Endometrial microvascular endothelial cells (primary cell): ENCODE measurements around the gene TTLL5. TPM values are rescaled to one million over a fixed set of nuclear protein-coding genes. Genes with fewer than 3 reads are reported as not detected.

Experiments
- in situ Hi-C: cut with HindIII; loops from 2 replicates; pipeline ENCODE4 v1.10.0; 2017; ENCODE audit warnings: low sequenced_read_pairs, low pct_unique_long_range_greater_than_20kb; ENCODE audit errors: inconsistent ontology term
- total RNA-seq: library from RNA; depleted of rRNA; stranded (reverse); fragments of >200 nt; gene quantifications from one replicate; pipeline ENCODE4 v1.2.3, GENCODE V29; 2015; ENCODE audit errors: inconsistent ontology term

Gene TTLL5
- total RNA-seq = 53.8 TPM

- in situ Hi-C loops = no loop called here
Observed at GRCh38 chr14:75660630-75661498, at the start of gene TTLL5, which contains the start of gene ERG28. TSS of gene TTLL5 (plus strand) at chr14:75661246. CDS start at chr14:75663150, 1,904 bp downstream. TSS of gene ERG28 (minus strand) at chr14:75660876. CDS start at chr14:75657502, 3,374 bp downstream.

DNA sequence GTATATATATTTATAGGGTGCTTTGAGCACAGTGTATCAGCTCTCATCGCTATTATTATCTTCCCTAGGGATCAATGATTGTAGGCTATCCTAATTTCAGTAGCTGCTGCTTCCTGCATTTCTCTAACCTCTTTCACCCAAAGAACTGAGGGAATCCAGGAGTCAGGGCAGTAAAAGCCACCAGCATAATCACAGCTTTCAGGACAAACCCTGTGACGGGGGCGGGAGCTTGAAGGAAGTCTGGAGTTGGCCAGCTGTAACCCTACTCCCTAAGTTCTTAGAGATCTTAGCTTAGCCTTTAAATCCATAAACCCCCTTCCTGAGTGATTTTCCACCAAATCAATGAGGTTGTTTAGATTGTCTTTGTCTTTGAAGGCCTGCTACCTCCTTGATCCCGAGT, 48.9 kb upstream of the TTLL5 start:
- in situ Hi-C loops = no loop called here

- in situ Hi-C loops = no loop called here
Observed at GRCh38 chr14:75614179-75614578, 46.9 kb upstream of the TTLL5 start.

DNA sequence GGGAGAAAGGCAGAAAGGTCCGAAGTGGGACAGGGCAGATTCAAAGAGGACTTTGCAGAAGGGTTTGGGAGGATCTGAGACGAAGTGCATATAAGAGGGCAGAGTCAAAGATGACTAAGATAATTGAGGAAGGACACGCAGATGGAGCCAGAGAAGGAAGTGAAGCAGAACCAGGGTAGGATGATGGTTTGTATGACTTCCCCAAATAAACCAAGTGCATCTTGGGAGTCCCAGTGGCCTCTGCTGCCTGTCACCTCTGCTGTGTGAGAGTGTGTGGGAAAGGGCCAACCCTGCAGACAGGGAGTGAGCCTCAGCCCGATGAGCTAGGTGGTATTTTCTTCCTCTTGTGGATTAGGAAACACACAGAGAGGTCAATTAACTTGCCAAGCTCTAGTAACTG, 45.8 kb upstream of the TTLL5 start:
- in situ Hi-C loops = no loop called here

DNA sequence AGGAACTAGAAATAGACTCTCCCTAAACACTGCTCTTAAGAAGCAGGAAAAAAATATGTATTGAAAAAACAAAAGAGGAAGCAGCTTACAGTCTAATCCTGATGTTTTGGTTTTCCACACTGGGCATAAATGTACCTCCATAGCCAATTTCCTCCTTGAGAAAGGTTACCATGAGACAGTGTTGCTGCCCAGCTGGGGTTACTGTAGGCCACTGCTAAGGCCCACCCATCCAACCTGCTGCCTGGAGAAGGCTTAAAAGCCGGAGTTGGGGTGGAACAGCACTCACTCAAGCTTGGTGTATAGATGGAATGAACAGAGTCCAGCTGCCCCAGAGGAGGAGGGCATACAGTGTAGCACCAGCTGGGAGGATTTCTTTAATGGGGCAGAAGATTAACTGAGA, 41.5 kb upstream of the TTLL5 start:
- in situ Hi-C loops = no loop called here

DNA sequence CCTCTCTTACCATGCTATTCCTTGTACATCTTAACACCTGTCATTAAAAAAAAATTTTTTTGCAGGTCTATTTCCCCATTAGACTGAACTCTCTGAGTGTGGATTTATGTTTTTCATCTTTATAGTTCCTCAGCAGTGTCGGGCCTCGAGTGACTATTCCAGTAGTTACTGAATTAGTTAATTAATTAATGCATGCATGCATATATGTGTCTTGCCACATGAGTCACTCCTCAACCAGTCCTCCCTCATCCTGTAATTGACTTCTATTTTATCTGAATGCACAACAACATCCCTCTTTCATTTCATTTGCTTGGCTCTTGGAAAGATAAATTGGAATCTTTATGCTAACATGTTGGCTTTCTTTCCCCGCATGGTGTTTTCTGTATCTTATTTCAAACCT, 36.0 kb upstream of the TTLL5 start:
- in situ Hi-C loops = no loop called here

DNA sequence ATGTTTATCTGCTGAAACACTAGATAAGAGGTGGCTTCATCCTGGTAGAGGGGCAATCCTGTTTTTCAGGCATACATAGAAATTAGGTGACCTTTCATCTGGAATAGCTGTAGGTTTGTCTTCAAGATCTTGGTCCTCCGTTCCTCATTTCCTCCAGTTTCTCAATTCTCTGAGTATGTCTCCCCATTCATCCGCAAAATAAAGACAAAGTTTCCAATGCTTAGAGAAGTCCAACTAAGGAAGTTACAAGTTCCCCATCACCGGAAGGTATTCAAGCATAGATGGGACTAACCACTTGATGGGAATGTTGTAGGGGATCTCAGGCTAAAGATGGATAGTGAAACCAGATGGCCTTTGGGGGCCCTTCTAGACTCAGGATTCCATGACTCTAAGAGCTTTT, 34.6 kb upstream of the TTLL5 start:
- in situ Hi-C loops = no loop called here

GRCh38 chr14:75626863-75627262, 34.2 kb upstream of the TTLL5 start:
- in situ Hi-C loops = no loop called here

DNA sequence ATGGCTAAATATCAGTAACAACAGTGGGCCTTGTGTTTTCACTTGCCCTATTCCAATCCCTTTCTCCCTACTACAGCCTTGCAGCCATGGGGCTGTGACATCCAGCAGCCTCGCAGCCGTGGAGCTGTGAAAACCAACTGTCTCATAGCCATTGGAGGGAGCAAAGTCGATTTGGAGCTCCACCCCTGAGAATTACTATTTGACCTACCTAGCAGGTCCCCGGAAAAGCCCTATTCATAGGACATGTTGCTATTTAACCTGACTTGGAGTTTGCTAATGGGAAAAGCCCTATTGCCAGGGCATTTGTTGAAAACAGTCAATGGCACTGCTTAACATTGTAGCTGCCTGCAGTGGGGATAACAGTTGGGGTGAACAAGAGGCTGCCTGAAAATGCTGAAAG, 33.6 kb upstream of the TTLL5 start:
- in situ Hi-C loops = no loop called here

- in situ Hi-C loops = no loop called here
Observed at GRCh38 chr14:75628816-75629215, 32.2 kb upstream of the TTLL5 start.

DNA sequence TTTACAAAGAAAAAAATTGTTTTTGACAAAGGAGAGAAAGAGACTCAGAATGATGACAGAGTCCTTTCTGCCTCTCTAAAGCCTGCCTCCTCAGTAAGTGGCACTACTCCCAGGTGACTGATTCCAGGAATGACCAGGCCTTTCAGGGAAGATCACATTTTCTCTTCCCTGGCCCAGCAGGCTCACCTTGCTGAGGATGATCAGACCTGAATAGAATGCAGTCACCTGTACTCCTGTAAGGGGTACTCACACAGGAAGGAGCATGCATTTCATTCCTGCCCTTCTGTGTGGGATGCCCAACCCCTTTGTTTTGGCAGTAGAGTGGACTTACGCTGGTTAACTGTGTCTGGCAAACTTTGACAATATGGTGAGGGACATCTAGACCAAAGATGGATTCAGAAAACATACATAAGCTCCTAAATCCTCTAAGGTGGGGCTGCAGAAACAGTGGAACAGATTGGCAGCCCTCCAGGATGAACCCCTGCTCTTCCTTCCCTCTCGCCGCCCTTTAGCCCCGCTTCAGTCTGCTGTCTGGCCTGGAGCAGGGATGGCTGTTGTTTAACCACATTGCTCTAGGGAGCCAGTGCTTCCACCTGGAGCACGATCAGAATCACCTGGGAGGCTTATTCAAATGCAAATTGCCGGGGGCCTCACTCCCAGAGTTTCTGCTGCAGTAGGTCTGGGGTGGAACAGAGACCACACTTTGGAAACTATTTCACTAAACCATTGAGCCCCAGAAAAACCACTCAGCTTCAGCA, 30.2 kb upstream of the TTLL5 start:
- in situ Hi-C loops = no loop called here

GRCh38 chr14:75631453-75631831, 29.6 kb upstream of the TTLL5 start:
- in situ Hi-C loops = no loop called here

- in situ Hi-C loops = no loop called here
Observed at GRCh38 chr14:75634848-75635247, 26.2 kb upstream of the TTLL5 start.

DNA sequence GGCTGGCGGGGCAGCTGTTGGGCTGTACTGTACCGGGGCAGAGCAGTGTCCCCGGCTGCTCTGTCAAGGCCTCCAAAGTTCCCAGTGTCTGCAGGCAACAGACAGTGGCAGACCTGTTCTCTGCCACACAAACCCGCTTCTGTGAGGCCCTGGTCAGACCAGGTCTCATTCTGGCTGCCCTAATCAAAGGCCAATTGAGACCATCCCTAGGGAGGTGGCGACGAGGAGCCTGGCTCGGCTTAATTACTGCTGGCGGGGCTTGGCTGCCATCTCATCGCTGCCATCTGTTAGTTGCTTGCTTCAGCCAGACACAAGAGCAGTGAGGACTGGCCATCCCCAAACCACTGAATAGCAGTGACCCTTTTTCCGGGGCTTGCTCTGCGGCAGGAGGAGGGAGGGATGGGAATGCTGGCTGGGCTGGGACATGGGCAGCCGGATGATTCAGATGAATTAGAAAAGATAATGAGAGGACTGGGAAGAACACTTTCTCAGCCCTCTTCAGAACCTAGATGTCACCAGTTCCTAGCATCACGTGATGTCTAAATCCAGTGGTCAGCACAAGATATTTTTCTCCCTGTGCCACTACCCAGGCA, 24.9 kb upstream of the TTLL5 start:
- in situ Hi-C loops = no loop called here

DNA sequence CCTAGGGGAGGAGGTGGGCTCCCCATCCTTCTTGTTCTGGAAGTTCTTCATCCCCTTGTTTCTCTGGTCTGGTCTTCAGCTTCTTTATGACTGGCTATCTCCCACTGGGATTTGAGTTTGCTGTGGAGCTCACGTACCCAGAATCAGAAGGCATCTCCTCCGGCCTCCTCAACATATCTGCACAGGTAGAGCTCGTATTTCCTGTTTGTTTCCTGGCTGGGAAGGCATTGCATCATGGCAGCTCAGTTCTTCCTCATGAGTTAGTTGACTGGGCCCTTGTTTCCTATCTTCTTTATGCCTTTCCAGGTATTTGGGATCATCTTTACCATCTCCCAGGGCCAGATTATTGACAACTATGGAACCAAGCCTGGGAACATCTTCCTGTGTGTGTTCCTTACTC, 20.2 kb upstream of the TTLL5 start:
- in situ Hi-C loops = no loop called here

DNA sequence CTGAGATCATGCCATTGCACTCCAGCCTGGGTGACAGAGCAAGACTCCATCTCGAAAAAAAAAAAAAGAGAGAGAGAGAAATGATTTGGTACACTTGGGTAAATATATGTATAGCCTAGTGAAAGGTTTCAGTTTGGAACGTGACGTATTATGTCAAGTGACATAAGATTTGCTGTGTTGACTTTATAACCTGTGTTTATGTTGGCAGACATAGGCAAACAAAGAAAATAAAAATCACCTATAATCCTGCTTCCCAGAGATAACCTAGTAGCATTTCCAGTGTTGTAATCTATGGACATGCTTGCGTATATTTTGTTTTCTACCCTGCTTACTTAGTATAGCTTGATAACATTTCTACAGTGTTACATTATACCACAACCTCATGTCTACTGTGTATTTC, 17.1 kb upstream of the TTLL5 start:
- in situ Hi-C loops = no loop called here

- in situ Hi-C loops = no loop called here
Observed at GRCh38 chr14:75645056-75645455, 16.0 kb upstream of the TTLL5 start.

- in situ Hi-C loops = no loop called here
Observed at GRCh38 chr14:75646762-75647161, 14.3 kb upstream of the TTLL5 start.

DNA sequence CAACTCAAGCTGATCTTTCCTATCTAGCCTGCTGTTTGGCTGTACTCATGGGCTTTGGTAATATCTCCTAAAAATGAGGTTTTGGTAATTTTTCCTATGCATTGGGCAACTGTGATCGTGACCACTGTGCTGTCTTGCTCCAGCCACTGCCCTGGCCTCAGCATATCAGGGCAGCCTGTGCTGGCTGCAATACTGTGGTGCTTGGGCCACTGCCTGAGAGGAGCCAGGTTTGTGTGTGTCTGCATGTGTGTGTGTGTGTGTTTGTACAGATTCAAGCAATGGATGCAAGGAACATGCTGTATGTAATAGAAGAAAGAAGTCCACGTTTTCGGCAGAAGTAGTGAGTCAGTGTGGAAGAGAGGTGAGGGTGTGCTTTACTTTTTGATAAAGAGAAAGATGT, 13.4 kb upstream of the TTLL5 start:
- in situ Hi-C loops = no loop called here
